H9 (cell line): ENCODE measurements around the gene ARFGAP1. TPM values are rescaled to one million over a fixed set of nuclear protein-coding genes. Genes with fewer than 3 reads are reported as not detected.

ENCODE experiments used
- DNase-seq: peaks from one replicate; pipeline ENCODE4 v3.0.0-alpha.2; 2017
- H2AFZ ChIP-seq: one replicate; pipeline ENCODE4 v1.6.1; 2013; ENCODE audit warnings: mild to moderate bottlenecking, low read length, control low read depth, moderate library complexity
- H2AK5ac ChIP-seq: 2 replicates; pipeline ENCODE4 v1.6.1; 2013; ENCODE audit warnings: low read length, control low read depth, mixed read lengths; ENCODE audit not compliant: insufficient read length
- H2BK120ac ChIP-seq: one replicate; pipeline ENCODE4 v1.6.1; 2013; ENCODE audit warnings: low read depth, mild to moderate bottlenecking, low read length, control low read depth, inconsistent platforms; ENCODE audit not compliant: poor library complexity, severe bottlenecking
- H2BK12ac ChIP-seq: 2 replicates; pipeline ENCODE4 v1.6.1; 2013; ENCODE audit warnings: low read length, control low read depth, mixed read lengths, low read depth; ENCODE audit not compliant: insufficient read length
- H2BK15ac ChIP-seq: 2 replicates; pipeline ENCODE4 v1.6.1; 2013; ENCODE audit warnings: low read depth, low read length, control low read depth
- H2BK20ac ChIP-seq: one replicate; pipeline ENCODE4 v1.6.1; 2013; ENCODE audit warnings: low read depth, mild to moderate bottlenecking, low read length, control low read depth, inconsistent platforms; ENCODE audit not compliant: poor library complexity, severe bottlenecking
- H2BK5ac ChIP-seq: 2 replicates; pipeline ENCODE4 v1.6.1; 2013; ENCODE audit warnings: low read length, control low read depth, mixed read lengths; ENCODE audit not compliant: insufficient read length
- H3K14ac ChIP-seq: 2 replicates; pipeline ENCODE4 v1.6.1; 2013; ENCODE audit warnings: low read length, control low read depth; ENCODE audit not compliant: insufficient read depth
- H3K18ac ChIP-seq: 2 replicates; pipeline ENCODE4 v1.6.1; 2013; ENCODE audit warnings: low read depth, mild to moderate bottlenecking, mixed read lengths, low read length, control low read depth; ENCODE audit not compliant: insufficient read length
- H3K23ac ChIP-seq: 2 replicates; pipeline ENCODE4 v1.6.1; 2013; ENCODE audit warnings: low read length, control low read depth, mixed read lengths, low read depth; ENCODE audit not compliant: insufficient read length
- H3K23me2 ChIP-seq: 2 replicates; pipeline ENCODE4 v1.6.1; 2013; ENCODE audit warnings: low read depth, mild to moderate bottlenecking, mixed read lengths, low read length, control low read depth; ENCODE audit not compliant: insufficient read length, poor library complexity, severe bottlenecking
- H3K27ac ChIP-seq: 2 replicates; pipeline ENCODE4 v1.5.1; 2013; ENCODE audit warnings: low read length, control low read depth, mixed read lengths, low read depth; ENCODE audit not compliant: insufficient read length
- H3K27me3 ChIP-seq: 2 replicates; pipeline ENCODE4 v1.6.1; 2013; ENCODE audit warnings: low read length, control low read depth, inconsistent platforms; ENCODE audit not compliant: insufficient read depth
- H3K4ac ChIP-seq: 2 replicates; pipeline ENCODE4 v1.6.1; 2013; ENCODE audit warnings: low read depth, mild to moderate bottlenecking, control low read depth, inconsistent platforms, low read length, moderate library complexity
- H3K4me1 ChIP-seq: 2 replicates; pipeline ENCODE4 v1.6.1; 2013; ENCODE audit warnings: low read length, control low read depth, inconsistent platforms; ENCODE audit not compliant: insufficient read depth
- H3K4me2 ChIP-seq: 2 replicates; pipeline ENCODE4 v1.6.1; 2013; ENCODE audit warnings: low read length, control low read depth, mixed read lengths; ENCODE audit not compliant: insufficient read length, insufficient read depth
- H3K56ac ChIP-seq: 2 replicates; pipeline ENCODE4 v1.6.1; 2013; ENCODE audit warnings: low read depth, mild to moderate bottlenecking, mixed read lengths, low read length, control low read depth; ENCODE audit not compliant: insufficient read length
- H3K79me1 ChIP-seq: 2 replicates; pipeline ENCODE4 v1.6.1; 2013; ENCODE audit warnings: low read depth, mild to moderate bottlenecking, moderate library complexity, low read length, control low read depth, inconsistent platforms; ENCODE audit not compliant: insufficient read depth, poor library complexity, severe bottlenecking
- H3K79me2 ChIP-seq: 2 replicates; pipeline ENCODE4 v1.6.1; 2013; ENCODE audit warnings: low read length, control low read depth, inconsistent platforms; ENCODE audit not compliant: insufficient read depth
- H3K9ac ChIP-seq: 2 replicates; pipeline ENCODE4 v1.6.1; 2013; ENCODE audit warnings: low read length, control low read depth, mixed read lengths; ENCODE audit not compliant: insufficient read length; ENCODE audit errors: extremely low read depth
- H3K9me3 ChIP-seq: one replicate; pipeline ENCODE4 v1.6.1; 2013; ENCODE audit warnings: low read depth, low read length, inconsistent platforms; ENCODE audit not compliant: control insufficient read depth
- H3T11ph ChIP-seq: one replicate; pipeline ENCODE4 v1.6.1; 2013; ENCODE audit warnings: mild to moderate bottlenecking, low read length, control low read depth, inconsistent platforms
- H4K20me1 ChIP-seq: one replicate; pipeline ENCODE4 v1.6.1; 2013; ENCODE audit not compliant: control insufficient read depth, insufficient read length, insufficient read depth
- H4K5ac ChIP-seq: 2 replicates; pipeline ENCODE4 v1.6.1; 2013; ENCODE audit warnings: low read depth, mild to moderate bottlenecking, mixed read lengths, low read length, control low read depth; ENCODE audit not compliant: insufficient read length
- H4K8ac ChIP-seq: replicated peaks from 2 replicates; pipeline ENCODE4 v1.6.1; 2013; ENCODE audit warnings: low read length, control low read depth, mixed read lengths, low read depth; ENCODE audit not compliant: insufficient read length
- H4K91ac ChIP-seq: 2 replicates; pipeline ENCODE4 v1.6.1; 2013; ENCODE audit warnings: low read depth, mild to moderate bottlenecking, moderate library complexity, mixed read lengths, low read length, control low read depth; ENCODE audit not compliant: insufficient read length
- H3K27ac Mint-ChIP-seq, 3 experiments: 2 replicates in 2 of 3; 3 replicates in 1 of 3; pipeline ENCODE4 v1.8.0; 2020 to 2021; ENCODE audit warnings: mixed read lengths in 3 of 3, mild to moderate bottlenecking in 1 of 3, moderate library complexity in 1 of 3
- H3K27me3 Mint-ChIP-seq: 2 replicates; pipeline ENCODE4 v1.8.0; 2021; ENCODE audit warnings: low read depth, mild to moderate bottlenecking, moderate library complexity, mixed read lengths
- H3K36me3 Mint-ChIP-seq, 3 experiments: 2 replicates in 2 of 3; 3 replicates in 1 of 3; pipeline ENCODE4 v1.8.0; 2020 to 2021; ENCODE audit warnings: low read depth in 3 of 3, mixed read lengths in 3 of 3; ENCODE audit not compliant: insufficient read depth in 1 of 3
- H3K4me1 Mint-ChIP-seq, 2 experiments: 2 replicates each; pipeline ENCODE4 v1.8.0; 2020; ENCODE audit warnings: mixed read lengths in 2 of 2
- H3K4me3 Mint-ChIP-seq, 2 experiments: 2 replicates in 1 of 2; 3 replicates in 1 of 2; pipeline ENCODE4 v1.8.0; 2020 to 2021; ENCODE audit warnings: mild to moderate bottlenecking in 2 of 2, mixed read lengths in 2 of 2, moderate library complexity in 1 of 2
- H3K9me3 Mint-ChIP-seq, 2 experiments: 2 replicates in 1 of 2; 3 replicates in 1 of 2; pipeline ENCODE4 v1.8.0; 2020; ENCODE audit warnings: mild to moderate bottlenecking in 2 of 2, mixed read lengths in 2 of 2, moderate library complexity in 1 of 2
- CTCF ChIP-seq: fragments of 200-600 bp; sonication (generic); conservative IDR thresholded peaks from 3 replicates; pipeline ENCODE4 v1.8.0; 2021; ENCODE audit warnings: antibody characterized with exemption, mild to moderate bottlenecking
- WGBS: extraction: QIAGEN DNeasy Blood & Tissue Kit; methylation state at CpG from one replicate; pipeline ENCODE4 v1.1.7; 2013; ENCODE audit warnings: missing lambda C conversion rate, low lambda C conversion rate, mixed read lengths; ENCODE audit not compliant: insufficient read length; ENCODE audit errors: extremely low coverage; 5-methylcytosine and 5-hydroxymethylcytosine counted together
- total RNA-seq: library from RNA; stranded (reverse); gene quantifications from 2 replicates; pipeline ENCODE4 v1.2.1, GENCODE V29; 2021

The ARFGAP1 gene
- total RNA-seq, 1 experiment from 2014 or later: 114 TPM

- H2BK15ac ChIP-seq: no peak overlapping the region
- 0 out of 2 replicates have a peak, but pooled peaks cover 2% of the 10 kb centered on the region for H3K4me1 ChIP-seq
- no peak overlapping the region for H3K56ac ChIP-seq
- H4K8ac ChIP-seq: no peak overlapping the region
- H2BK5ac ChIP-seq: no peak overlapping the region
- DNase-seq: no peak
- no peak overlapping the region for H2AFZ ChIP-seq
- no peak for TF ChIP-seq CTCF
- H3K36me3 Mint-ChIP-seq: peaks cover 5 to 28% (median 19%) of the 10 kb centered on the region in 3 experiments
- H2AK5ac ChIP-seq: no peak overlapping the region
- peak overlapping the region in 2 of 3 experiments; percentile 68 to 79; a peak in 4 of 7 replicates for H3K27ac Mint-ChIP-seq
- H4K20me1 ChIP-seq: no peaks in the 10 kb centered on the region
- no CpG with 5 or more reads among the region's 37 CpGs for WGBS
- no peak overlapping the region for H3T11ph ChIP-seq
- peak overlapping the region; percentile 80 to 91 for H3K4me3 Mint-ChIP-seq
- H3K27me3 ChIP-seq: no peaks in the 10 kb centered on the region
- H3K9ac ChIP-seq: peak overlapping the region; percentile 66
- peaks cover 3% of the 10 kb centered on the region; the same call in 1 of the 2 replicates for H3K27me3 Mint-ChIP-seq
- H2BK12ac ChIP-seq: no peak overlapping the region
- H3K14ac ChIP-seq: no peak overlapping the region; the same call in 1 of the 2 replicates
- no peak overlapping the region for H3K4ac ChIP-seq
- no peak overlapping the region for H4K91ac ChIP-seq
- H2BK120ac ChIP-seq: no peak overlapping the region
- H3K4me2 ChIP-seq: peak overlapping the region; percentile 49
- H2BK20ac ChIP-seq: no peak overlapping the region
- H3K18ac ChIP-seq: no peak overlapping the region
- H4K5ac ChIP-seq: no peak overlapping the region
- H3K79me2 ChIP-seq: peaks cover 27% of the 10 kb centered on the region; the same call in 1 of the 2 replicates
- peaks cover 19 to 20% of the 10 kb centered on the region in 2 experiments for H3K4me1 Mint-ChIP-seq
- no peak overlapping the region for H3K23ac ChIP-seq
- H3K9me3 Mint-ChIP-seq: no peaks in the 10 kb centered on the region
- H3K27ac ChIP-seq: no peak overlapping the region
- H3K23me2 ChIP-seq: no peaks in the 10 kb centered on the region
- H3K9me3 ChIP-seq: no peaks in the 10 kb centered on the region
- peaks cover 14% of the 10 kb centered on the region for H3K79me1 ChIP-seq
Observed at GRCh38 chr20:63273059-63273579, 506 bp downstream of the ARFGAP1 start.
